HEK293 (cell line): ENCODE measurements around the gene MEGF8.

Experiments used
- KLF16 ChIP-seq: fragments of 450-650 bp; formaldehyde crosslinking; IDR thresholded peaks from 2 replicates; pipeline ENCODE4 v1.5.1; 2017; ENCODE audit warnings: missing biosample characterization, missing genetic modification characterization
- MYNN ChIP-seq: fragments of 450-650 bp; formaldehyde crosslinking; IDR thresholded peaks from 2 replicates; pipeline ENCODE4 v1.5.1; 2016; ENCODE audit warnings: missing biosample characterization, missing genetic modification characterization, borderline replicate concordance
- SP7 ChIP-seq: fragments of 450-650 bp; formaldehyde crosslinking; IDR thresholded peaks from 2 replicates; pipeline ENCODE4 v1.5.1; 2016; ENCODE audit warnings: missing biosample characterization, missing genetic modification characterization
- ZNF146 ChIP-seq: fragments of 450-650 bp; formaldehyde crosslinking; IDR thresholded peaks from 2 replicates; pipeline ENCODE4 v1.5.1; 2016; ENCODE audit warnings: missing biosample characterization, missing genetic modification characterization
- ZNF174 ChIP-seq: fragments of 450-650 bp; formaldehyde crosslinking; IDR thresholded peaks from 2 replicates; pipeline ENCODE4 v1.5.0; 2017; ENCODE audit warnings: missing biosample characterization, mild to moderate bottlenecking, missing genetic modification characterization
- ZNF391 ChIP-seq: fragments of 450-650 bp; formaldehyde crosslinking; IDR thresholded peaks from 2 replicates; pipeline ENCODE4 v1.5.1; 2016; ENCODE audit warnings: low read depth, missing biosample characterization, missing genetic modification characterization, borderline replicate concordance
- ZNF423 ChIP-seq: fragments of 450-650 bp; formaldehyde crosslinking; IDR thresholded peaks from 2 replicates; pipeline ENCODE4 v1.5.1; 2016; ENCODE audit warnings: missing biosample characterization, missing genetic modification characterization
- ZNF501 ChIP-seq: fragments of 450-650 bp; formaldehyde crosslinking; IDR thresholded peaks from 2 replicates; pipeline ENCODE4 v1.5.1; 2016; ENCODE audit warnings: missing biosample characterization, missing genetic modification characterization
- ZNF521 ChIP-seq: fragments of 450-650 bp; formaldehyde crosslinking; IDR thresholded peaks from 2 replicates; pipeline ENCODE4 v1.5.1; 2017; ENCODE audit warnings: missing biosample characterization, mild to moderate bottlenecking, missing genetic modification characterization
- ZNF561 ChIP-seq: fragments of 450-650 bp; IDR thresholded peaks from 2 replicates; pipeline ENCODE4 v1.5.1; 2018; ENCODE audit warnings: missing biosample characterization, missing genetic modification characterization, borderline replicate concordance
- ZNF707 ChIP-seq: fragments of 450-650 bp; formaldehyde crosslinking; IDR thresholded peaks from 2 replicates; pipeline ENCODE4 v1.5.1; 2016; ENCODE audit warnings: missing biosample characterization, missing genetic modification characterization
- TF ChIP-seq, protein P1 (sequence below): fragments of 450-650 bp; formaldehyde crosslinking; IDR thresholded peaks from 2 replicates; pipeline ENCODE4 v1.5.1; 2016; ENCODE audit warnings: missing biosample characterization, missing genetic modification characterization
- TF ChIP-seq, protein P2 (sequence below): fragments of 450-650 bp; formaldehyde crosslinking; IDR thresholded peaks from 2 replicates; pipeline ENCODE4; 2016; ENCODE audit warnings: missing biosample characterization, missing genetic modification characterization
- TF ChIP-seq, protein P3 (sequence below): fragments of 450-650 bp; formaldehyde crosslinking; IDR thresholded peaks from 2 replicates; pipeline ENCODE4 v1.5.1; 2016; ENCODE audit warnings: missing biosample characterization, missing genetic modification characterization
- TF ChIP-seq, protein P4 (sequence below): fragments of 450-650 bp; formaldehyde crosslinking; IDR thresholded peaks from 2 replicates; pipeline ENCODE4 v1.5.1; 2016; ENCODE audit warnings: missing biosample characterization, missing genetic modification characterization
- TF ChIP-seq, protein P5 (sequence below): fragments of 450-650 bp; formaldehyde crosslinking; IDR thresholded peaks from 2 replicates; pipeline ENCODE4 v1.5.1; 2016; ENCODE audit warnings: missing biosample characterization, missing genetic modification characterization
- TF ChIP-seq, protein P6 (sequence below): fragments of 450-650 bp; formaldehyde crosslinking; IDR thresholded peaks from 2 replicates; pipeline ENCODE4 v1.5.1; 2016; ENCODE audit warnings: missing biosample characterization, missing genetic modification characterization
- TF ChIP-seq, protein P7 (sequence below): fragments of 450-650 bp; formaldehyde crosslinking; IDR thresholded peaks from 2 replicates; pipeline ENCODE4 v1.5.1; 2016; ENCODE audit warnings: missing biosample characterization, missing genetic modification characterization
- TF ChIP-seq, protein P8 (sequence below): fragments of 450-650 bp; formaldehyde crosslinking; IDR thresholded peaks from 2 replicates; pipeline ENCODE4 v1.5.1; 2017; ENCODE audit warnings: missing biosample characterization, missing genetic modification characterization

MEGF8 gene

DNA sequence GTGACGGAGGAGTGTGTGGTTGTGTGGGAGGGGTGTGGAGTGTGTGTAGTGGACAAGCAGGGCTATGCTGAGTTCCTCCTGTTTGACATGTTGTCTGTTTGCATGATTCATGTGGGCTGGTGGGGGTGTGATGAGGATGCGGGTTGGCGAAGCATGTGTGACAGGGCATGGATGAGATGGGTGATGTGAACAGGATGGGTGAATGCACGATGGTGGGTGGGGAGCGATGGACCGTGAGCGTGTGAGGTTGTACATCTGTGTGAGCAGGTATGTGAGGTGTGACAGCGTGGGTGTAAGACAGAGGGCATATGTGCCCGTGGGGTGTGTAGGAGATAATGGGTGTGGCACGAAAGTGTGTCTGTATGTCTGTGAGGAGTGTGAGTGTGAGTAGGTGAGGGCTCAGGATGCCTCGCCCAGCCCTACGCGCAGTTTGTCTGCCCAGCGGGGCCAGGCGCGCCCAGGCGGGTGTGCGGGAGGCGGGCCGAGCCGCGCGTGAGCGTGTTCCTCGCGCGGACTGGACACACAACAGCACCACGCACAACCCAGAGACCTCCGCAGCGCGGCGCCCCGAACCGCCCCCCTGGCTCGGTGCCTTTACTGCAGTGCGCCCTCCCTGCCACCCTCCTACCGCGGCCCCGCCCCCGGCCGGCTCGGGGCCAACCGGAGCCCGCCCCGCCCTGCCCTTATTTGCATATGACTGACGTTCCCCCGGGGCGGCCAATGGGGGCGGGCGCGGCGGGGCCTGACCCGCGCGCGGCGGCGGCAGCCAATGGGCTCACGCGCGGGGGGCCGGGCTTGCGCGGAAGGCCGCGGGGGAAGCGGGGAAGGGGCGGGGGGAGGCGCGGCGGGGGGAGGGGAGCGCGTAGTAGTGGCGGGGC lies 42.0 kb upstream of the MEGF8 start (continued):
- TF ChIP-seq, protein P1, sequence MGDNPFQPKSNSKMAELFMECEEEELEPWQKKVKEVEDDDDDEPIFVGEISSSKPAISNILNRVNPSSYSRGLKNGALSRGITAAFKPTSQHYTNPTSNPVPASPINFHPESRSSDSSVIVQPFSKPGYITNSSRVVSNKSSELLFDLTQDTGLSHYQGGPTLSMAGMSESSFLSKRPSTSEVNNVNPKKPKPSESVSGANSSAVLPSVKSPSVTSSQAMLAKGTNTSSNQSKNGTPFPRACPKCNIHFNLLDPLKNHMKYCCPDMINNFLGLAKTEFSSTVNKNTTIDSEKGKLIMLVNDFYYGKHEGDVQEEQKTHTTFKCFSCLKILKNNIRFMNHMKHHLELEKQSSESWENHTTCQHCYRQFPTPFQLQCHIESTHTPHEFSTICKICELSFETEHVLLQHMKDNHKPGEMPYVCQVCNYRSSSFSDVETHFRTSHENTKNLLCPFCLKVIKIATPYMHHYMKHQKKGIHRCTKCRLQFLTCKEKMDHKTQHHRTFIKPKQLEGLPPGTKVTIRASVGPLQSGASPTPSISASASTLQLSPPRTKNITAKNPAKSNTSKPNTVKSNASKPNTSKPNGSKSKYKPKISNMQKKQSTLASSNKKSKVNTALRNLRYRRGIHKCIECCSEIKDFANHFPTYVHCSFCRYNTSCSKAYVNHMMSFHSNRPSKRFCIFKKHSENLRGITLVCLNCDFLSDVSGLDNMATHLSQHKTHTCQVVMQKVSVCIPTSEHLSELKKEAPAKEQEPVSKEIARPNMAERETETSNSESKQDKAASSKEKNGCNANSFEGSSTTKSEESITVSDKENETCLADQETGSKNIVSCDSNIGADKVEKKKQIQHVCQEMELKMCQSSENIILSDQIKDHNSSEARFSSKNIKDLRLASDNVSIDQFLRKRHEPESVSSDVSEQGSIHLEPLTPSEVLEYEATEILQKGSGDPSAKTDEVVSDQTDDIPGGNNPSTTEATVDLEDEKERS: peak; percentile 35; the same call in 1 of the 2 replicates
- peak; percentile 79; the same call in 1 of the 2 replicates for TF ChIP-seq MYNN (tag by site-specific recombination)
- TF ChIP-seq ZNF423 (tag by site-specific recombination): peak; percentile 51; the same call in 1 of the 2 replicates
- TF ChIP-seq KLF16: peak; percentile 92
- TF ChIP-seq ZNF561 (tag by site-specific recombination): no peak
- peak; percentile 89 for TF ChIP-seq SP7 (tag by site-specific recombination)
- TF ChIP-seq, protein P2, sequence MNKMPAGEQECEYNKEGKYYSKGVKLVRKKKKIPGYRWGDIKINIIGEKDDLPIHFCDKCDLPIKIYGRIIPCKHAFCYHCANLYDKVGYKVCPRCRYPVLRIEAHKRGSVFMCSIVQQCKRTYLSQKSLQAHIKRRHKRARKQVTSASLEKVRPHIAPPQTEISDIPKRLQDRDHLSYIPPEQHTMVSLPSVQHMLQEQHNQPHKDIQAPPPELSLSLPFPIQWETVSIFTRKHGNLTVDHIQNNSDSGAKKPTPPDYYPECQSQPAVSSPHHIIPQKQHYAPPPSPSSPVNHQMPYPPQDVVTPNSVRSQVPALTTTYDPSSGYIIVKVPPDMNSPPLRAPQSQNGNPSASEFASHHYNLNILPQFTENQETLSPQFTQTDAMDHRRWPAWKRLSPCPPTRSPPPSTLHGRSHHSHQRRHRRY (tag by site-specific recombination): peak; percentile 79; the same call in 1 of the 2 replicates
- no peak for TF ChIP-seq ZNF521 (tag by site-specific recombination)
- TF ChIP-seq, protein P3, sequence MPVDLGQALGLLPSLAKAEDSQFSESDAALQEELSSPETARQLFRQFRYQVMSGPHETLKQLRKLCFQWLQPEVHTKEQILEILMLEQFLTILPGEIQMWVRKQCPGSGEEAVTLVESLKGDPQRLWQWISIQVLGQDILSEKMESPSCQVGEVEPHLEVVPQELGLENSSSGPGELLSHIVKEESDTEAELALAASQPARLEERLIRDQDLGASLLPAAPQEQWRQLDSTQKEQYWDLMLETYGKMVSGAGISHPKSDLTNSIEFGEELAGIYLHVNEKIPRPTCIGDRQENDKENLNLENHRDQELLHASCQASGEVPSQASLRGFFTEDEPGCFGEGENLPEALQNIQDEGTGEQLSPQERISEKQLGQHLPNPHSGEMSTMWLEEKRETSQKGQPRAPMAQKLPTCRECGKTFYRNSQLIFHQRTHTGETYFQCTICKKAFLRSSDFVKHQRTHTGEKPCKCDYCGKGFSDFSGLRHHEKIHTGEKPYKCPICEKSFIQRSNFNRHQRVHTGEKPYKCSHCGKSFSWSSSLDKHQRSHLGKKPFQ (tag by site-specific recombination): peak; percentile 97
- TF ChIP-seq, protein P4, sequence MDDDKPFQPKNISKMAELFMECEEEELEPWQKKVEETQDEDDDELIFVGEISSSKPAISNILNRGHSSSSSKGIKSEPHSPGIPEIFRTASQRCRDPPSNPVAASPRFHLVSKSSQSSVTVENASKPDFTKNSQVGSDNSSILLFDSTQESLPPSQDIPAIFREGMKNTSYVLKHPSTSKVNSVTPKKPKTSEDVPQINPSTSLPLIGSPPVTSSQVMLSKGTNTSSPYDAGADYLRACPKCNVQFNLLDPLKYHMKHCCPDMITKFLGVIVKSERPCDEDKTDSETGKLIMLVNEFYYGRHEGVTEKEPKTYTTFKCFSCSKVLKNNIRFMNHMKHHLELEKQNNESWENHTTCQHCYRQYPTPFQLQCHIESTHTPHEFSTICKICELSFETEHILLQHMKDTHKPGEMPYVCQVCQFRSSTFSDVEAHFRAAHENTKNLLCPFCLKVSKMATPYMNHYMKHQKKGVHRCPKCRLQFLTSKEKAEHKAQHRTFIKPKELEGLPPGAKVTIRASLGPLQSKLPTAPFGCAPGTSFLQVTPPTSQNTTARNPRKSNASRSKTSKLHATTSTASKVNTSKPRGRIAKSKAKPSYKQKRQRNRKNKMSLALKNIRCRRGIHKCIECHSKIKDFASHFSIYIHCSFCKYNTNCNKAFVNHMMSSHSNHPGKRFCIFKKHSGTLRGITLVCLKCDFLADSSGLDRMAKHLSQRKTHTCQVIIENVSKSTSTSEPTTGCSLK (tag by site-specific recombination): peak; percentile 92
- TF ChIP-seq, protein P5, sequence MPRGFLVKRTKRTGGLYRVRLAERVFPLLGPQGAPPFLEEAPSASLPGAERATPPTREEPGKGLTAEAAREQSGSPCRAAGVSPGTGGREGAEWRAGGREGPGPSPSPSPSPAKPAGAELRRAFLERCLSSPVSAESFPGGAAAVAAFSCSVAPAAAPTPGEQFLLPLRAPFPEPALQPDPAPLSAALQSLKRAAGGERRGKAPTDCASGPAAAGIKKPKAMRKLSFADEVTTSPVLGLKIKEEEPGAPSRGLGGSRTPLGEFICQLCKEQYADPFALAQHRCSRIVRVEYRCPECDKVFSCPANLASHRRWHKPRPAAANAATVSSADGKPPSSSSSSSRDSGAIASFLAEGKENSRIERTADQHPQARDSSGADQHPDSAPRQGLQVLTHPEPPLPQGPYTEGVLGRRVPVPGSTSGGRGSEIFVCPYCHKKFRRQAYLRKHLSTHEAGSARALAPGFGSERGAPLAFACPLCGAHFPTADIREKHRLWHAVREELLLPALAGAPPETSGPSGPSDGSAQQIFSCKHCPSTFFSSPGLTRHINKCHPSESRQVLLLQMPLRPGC: peak; percentile 70; the same call in 1 of the 2 replicates
- TF ChIP-seq, protein P6, sequence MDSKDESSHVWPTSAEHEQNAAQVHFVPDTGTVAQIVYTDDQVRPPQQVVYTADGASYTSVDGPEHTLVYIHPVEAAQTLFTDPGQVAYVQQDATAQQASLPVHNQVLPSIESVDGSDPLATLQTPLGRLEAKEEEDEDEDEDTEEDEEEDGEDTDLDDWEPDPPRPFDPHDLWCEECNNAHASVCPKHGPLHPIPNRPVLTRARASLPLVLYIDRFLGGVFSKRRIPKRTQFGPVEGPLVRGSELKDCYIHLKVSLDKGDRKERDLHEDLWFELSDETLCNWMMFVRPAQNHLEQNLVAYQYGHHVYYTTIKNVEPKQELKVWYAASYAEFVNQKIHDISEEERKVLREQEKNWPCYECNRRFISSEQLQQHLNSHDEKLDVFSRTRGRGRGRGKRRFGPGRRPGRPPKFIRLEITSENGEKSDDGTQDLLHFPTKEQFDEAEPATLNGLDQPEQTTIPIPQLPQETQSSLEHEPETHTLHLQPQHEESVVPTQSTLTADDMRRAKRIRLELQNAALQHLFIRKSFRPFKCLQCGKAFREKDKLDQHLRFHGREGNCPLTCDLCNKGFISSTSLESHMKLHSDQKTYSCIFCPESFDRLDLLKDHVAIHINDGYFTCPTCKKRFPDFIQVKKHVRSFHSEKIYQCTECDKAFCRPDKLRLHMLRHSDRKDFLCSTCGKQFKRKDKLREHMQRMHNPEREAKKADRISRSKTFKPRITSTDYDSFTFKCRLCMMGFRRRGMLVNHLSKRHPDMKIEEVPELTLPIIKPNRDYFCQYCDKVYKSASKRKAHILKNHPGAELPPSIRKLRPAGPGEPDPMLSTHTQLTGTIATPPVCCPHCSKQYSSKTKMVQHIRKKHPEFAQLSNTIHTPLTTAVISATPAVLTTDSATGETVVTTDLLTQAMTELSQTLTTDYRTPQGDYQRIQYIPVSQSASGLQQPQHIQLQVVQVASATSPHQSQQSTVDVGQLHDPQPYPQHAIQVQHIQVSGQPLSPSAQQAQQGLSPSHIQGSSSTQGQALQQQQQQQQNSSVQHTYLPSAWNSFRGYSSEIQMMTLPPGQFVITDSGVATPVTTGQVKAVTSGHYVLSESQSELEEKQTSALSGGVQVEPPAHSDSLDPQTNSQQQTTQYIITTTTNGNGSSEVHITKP (tag by site-specific recombination): peak; percentile 97
- peak; percentile 44; the same call in 1 of the 2 replicates for TF ChIP-seq ZNF146
- TF ChIP-seq ZNF501: peak; percentile 97
- TF ChIP-seq, protein P7, sequence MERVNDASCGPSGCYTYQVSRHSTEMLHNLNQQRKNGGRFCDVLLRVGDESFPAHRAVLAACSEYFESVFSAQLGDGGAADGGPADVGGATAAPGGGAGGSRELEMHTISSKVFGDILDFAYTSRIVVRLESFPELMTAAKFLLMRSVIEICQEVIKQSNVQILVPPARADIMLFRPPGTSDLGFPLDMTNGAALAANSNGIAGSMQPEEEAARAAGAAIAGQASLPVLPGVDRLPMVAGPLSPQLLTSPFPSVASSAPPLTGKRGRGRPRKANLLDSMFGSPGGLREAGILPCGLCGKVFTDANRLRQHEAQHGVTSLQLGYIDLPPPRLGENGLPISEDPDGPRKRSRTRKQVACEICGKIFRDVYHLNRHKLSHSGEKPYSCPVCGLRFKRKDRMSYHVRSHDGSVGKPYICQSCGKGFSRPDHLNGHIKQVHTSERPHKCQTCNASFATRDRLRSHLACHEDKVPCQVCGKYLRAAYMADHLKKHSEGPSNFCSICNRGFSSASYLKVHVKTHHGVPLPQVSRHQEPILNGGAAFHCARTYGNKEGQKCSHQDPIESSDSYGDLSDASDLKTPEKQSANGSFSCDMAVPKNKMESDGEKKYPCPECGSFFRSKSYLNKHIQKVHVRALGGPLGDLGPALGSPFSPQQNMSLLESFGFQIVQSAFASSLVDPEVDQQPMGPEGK (tag by site-specific recombination): peak; percentile 98
- TF ChIP-seq ZNF391: peak; percentile 90
- TF ChIP-seq ZNF174: no peak
- TF ChIP-seq ZNF707 (tag by site-specific recombination): no peak
- TF ChIP-seq, protein P8, sequence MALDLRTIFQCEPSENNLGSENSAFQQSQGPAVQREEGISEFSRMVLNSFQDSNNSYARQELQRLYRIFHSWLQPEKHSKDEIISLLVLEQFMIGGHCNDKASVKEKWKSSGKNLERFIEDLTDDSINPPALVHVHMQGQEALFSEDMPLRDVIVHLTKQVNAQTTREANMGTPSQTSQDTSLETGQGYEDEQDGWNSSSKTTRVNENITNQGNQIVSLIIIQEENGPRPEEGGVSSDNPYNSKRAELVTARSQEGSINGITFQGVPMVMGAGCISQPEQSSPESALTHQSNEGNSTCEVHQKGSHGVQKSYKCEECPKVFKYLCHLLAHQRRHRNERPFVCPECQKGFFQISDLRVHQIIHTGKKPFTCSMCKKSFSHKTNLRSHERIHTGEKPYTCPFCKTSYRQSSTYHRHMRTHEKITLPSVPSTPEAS (tag by site-specific recombination): peak; percentile 49; the same call in 1 of the 2 replicates
